NCI-H1436 treated with DMSO at 0.1 percent for 48 hours (cell line): ENCODE results near the gene TK1.
A peak's percentile ranks its signal among the peaks of the same experiment; 100 is the strongest.
"Not testable (repeated sequence)": the region's sequence is repeated elsewhere in the genome, so short reads cannot be mapped to it uniquely, and the experiment has no call there.

Source experiments
- DNase-seq: peaks from one replicate; lab custom pipeline; 2025; lab: John Stamatoyannopoulos, UW

The TK1 gene

DNA sequence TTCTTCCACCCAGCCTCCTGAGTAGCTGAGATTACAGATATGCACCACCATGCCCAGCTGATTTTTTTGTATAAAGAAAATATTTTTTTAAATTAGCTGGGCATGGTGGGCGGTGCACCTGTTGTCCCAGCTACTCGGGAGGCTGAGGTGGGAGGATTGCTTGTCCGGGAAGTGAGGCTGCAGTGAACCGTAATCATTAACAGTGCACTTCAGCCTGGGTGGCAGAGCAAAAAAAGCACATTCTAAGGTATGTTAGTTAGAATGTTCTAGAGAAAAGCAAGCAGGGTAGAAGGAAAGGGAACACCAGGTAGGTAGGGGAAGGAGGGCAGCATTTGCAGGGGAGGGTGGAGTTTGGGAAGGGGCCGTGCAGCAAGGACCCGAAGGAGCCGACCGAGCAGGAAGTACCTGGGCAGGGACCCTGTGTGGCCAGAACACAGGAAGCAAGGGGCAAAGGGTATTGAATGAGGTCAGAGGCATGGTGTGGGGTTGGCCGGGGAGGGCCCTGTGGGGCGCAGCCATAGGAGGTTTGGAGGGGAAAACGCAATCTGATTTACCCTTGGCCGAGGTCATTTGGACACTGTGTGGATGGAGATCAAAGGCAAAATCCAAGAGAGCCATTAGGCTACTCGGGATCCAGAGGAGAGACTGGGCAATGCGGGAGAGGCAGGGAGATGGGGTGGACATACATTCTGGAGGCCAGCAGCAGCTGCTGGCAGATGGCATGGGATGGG, 38.4 kb downstream of the TK1 start:
- no peak for DNase-seq

DNA sequence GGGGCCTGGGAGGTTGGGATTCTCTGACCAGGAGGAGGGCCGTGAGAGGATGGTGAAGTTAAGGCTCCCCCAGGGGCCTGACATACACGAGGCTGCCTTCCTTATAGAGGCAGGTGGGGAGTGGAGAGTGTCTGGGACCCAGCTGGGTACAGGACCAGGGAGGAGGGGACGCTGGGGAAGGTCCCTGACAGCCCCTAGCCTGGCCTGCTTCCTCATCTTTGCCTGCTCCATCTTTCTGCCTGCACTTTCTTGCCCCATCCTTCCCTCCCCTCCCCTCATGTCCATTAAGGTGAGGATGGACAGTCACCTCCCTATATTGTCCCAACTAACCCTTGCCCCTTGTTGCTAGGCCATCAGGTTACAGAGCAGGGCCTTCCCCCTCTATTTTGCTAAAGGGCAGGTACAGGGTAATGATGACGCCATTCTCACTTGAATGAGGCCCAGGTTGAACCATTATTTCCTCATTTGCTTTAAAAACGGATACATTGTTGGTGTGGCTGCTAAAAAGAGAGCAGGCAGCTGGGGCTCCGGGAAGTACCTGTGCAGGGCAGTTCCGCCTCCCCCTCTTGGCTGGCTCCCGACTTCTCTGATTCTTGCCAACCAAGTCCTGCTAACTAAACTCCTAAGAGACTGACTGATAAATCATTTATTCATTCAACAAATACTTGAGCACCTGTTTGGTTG, 39.4 kb downstream of the TK1 start:
- DNase-seq: no peak

DNA sequence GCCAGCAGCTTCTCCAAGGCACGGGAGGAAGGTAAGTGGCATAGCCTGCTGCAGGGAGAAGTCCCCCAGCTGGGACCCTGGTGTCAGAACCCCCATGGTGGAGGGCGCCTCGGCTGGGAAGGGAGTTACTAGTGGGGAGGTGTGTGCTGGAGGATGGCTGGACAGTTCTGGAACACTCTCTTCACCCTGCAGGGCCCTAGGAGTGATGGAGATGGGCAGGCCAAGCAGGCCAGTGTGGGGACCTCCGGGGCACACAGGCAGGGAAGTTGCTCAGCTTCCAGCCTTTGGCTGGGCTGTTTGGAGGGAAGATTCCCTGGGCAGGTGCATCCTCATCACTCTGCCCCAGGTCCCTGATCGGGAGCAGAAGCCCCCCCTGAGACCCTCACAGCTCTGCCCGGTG, 40.0 kb downstream of the TK1 start:
- no peak for DNase-seq

DNA sequence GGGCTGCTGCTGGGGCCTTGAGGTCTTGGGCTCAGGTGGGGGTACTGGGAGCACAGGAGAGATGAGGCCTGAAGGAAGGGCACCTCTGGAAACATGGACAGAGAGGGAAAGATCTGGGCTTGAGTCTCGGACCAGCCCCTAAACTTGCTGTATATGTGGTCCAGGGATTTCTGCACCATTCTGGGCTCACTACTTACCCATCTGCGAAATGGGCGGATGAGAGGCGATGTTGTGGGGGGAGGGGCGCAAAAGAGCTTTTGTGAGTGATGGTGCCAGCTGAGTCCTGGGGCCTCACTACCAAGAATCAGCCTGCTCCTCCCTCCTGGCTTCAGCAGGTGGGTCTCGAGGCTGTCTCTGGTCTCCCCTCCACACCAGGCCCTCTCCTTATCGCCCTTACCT, 40.4 kb downstream of the TK1 start:
- no peak for DNase-seq

- no peak for DNase-seq
Observed at GRCh38 chr17:78144736-78145641, 41.9 kb downstream of the TK1 start.

- DNase-seq: no peak
Observed at GRCh38 chr17:78144147-78144719, 42.6 kb downstream of the TK1 start.

GRCh38 chr17:78143214-78144146, 43.4 kb downstream of the TK1 start:
- DNase-seq: no peak

- no peak for DNase-seq
Observed at GRCh38 chr17:78142119-78142861, 44.6 kb downstream of the TK1 start.

- no peak for DNase-seq
Observed at GRCh38 chr17:78141437-78142118, 45.3 kb downstream of the TK1 start.

DNA sequence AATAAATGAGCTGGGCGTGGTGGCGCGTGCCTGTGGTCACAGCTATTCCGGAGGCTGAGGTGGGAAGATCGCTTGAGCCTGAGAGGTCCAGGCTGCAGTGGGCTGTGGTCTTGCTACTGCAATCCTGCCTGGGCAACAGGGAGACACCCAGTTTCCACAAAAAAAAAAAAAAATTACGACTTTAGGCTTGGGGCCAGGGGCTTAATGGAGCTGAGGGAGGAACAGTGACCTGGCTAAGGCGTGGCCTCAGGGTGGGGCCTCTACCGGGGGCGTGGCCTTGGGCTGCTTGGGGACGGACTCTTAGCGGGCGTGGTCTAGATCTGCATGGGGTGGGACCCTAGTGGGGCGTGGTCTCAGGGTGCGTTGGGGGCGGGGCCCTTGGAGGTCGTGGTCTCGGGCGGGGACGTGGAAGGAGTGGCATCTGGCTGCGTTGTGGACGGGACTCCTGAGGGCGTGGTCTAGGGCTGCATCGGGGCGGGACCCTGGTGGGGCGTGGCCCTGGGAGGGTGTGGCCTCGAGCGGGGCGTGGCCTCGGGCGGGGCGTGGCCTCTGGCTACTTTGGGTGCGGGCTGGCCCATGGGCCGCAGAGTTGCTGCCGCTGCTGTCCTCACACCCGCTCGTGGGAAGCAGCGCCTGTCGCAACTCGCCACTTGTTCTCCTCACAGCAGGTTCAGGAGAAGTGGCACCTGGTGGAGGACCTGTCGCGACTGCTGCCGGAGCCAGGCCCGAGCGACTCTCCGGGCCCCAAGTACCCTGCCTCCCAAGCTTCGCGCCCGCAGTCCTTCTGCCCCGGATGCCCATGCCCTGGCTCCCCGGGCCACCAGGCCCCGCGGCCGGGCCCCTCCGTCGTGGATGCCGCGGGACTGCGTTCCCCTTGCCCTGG, 46.4 kb downstream of the TK1 start:
- peak; percentile 58 for DNase-seq

- not testable (repeated sequence) for DNase-seq
Observed at GRCh38 chr17:78139861-78140168, 47.0 kb downstream of the TK1 start.

DNA sequence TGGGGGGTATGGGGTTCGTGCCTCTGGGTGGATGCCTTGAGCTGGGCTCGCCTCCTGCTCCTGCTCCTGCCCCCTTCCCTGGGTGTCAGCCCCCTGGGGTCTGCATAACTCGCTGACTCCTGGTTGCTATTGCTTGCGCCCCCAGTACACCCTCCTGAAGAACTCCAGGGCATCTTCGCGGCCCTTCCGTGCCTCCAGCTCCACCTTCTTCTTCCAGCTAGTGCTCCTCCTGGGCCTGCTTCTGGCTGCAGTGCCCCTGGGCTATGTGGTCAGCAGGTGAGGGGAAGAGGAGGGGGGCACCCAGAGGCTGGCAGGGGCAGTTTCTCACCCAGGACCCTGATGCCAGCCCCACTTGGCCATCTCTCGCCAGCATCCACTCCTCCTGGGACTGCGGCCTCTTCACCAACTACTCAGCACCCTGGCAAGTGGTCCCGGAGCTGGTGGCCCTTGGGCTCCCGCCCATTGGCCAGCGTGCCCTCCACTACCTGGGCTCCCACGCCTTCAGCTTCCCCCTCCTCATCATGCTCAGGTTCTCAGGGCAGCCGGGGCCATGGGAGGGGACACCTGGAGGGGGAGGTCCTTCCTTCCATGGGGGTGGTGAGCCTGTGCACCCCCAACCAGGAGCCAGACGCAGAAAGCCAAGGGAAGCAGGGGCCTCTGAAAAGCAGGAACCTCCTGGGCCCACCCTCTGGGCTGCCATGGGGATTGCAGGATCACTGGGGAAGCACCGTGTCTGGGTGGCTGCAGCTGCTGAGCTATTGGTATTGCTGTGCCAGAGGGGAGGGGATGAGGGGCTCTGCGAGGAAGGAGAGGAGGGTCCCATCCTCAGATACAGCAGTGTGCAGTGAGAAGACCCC, 48.4 kb downstream of the TK1 start:
- DNase-seq: no peak

DNA sequence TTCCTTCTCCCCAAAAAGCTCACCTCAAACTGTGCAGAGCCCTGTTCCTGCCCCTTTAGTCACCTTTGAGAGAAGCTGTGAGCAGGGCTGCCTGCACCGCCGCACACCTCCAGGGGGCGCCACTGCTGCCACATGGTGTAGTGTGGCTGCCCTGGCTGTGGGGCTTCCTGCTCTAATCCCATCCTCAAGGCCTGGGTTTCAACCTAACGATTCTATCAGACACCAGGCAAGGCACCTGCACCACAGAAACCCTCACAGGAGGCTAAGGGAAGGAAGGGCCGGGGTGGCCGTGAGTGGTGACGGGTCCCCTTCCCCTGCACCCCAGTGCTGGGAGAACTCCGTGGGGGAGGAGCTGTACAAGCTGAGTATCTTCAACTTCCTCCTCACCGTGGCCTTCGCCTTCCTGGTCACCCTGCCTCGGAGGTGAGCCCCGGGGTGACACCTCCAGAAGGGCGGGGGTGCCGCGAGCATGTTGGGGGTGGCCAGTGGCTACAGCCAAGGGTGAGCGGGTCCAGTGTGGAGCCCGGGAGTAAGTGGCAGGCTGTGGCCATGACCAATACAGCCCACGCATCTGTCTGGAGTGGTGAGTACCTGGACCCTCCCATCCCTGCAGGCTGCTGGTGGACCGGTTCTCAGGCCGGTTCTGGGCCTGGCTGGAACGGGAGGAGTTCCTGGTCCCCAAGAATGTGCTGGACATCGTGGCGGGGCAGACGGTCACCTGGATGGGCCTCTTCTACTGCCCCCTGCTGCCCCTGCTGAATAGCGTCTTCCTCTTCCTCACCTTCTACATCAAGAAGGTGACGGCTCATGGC, 49.3 kb downstream of the TK1 start:
- DNase-seq: no peak

- DNase-seq: no peak
Observed at GRCh38 chr17:78135858-78136500, 50.9 kb downstream of the TK1 start.

GRCh38 chr17:78134899-78135385, 51.9 kb downstream of the TK1 start:
- no peak for DNase-seq
